Measurements from ENCODE around the gene UNCX. TPM values are rescaled to one million over a fixed set of nuclear protein-coding genes. Genes with fewer than 3 reads are reported as not detected.

The UNCX gene
- polyA plus RNA-seq, 1 experiment, result not detected

GRCh38 chr7:1232103-1232466 is 587 bp upstream of the UNCX start:
- TF ChIP-seq CTCF (IDR thresholded peaks at IDR 0.05; ENCODE audit: insufficient read depth, low read depth, low read length), result no peak
- H3K36me3 ChIP-seq (ENCODE audit: control insufficient read depth, insufficient read depth, low read length), result no peaks in the 10 kb centered on the region
- CTCF ChIA-PET, result no interaction called here
- no peak for DNase-seq (ENCODE audit: low read depth)
- POLR2A ChIA-PET, result no interaction called here
- peaks cover 48% of the 10 kb centered on the region for H3K27me3 ChIP-seq (ENCODE audit: control insufficient read depth, insufficient read depth, low read length)
- no peak overlapping the region for H3K4me3 ChIP-seq (ENCODE audit: low read depth, low read length)

- TF ChIP-seq CTCF (IDR thresholded peaks at IDR 0.05; ENCODE audit: insufficient read depth, low read depth, low read length), result no peak
- POLR2A ChIA-PET, result no interaction called here
- H3K27me3 ChIP-seq (ENCODE audit: control insufficient read depth, insufficient read depth, low read length), result peaks cover 45% of the 10 kb centered on the region
- no peak for DNase-seq (ENCODE audit: low read depth)
- no peak overlapping the region for H3K4me3 ChIP-seq (ENCODE audit: low read depth, low read length)
- CTCF ChIA-PET, result interaction anchor here (1.3 kb wide), 1 partner anchor 8 kb away, joined by 3 read pairs; no protein-coding TSS in a partner anchor
- no peaks in the 10 kb centered on the region for H3K36me3 ChIP-seq (ENCODE audit: control insufficient read depth, insufficient read depth, low read length)
Measured at GRCh38 chr7:1233333-1234048, 819 bp downstream of the UNCX start.

GRCh38 chr7:1234049-1234880 is 1.6 kb downstream of the UNCX start:
- Histone ChIP-seq H3K27me3 (ENCODE audit: control insufficient read depth, insufficient read depth, low read length) (peaks cover 51% of the 10 kb centered on the region), H3K4me3 (ENCODE audit: low read depth, low read length) (no peak overlapping the region), H3K36me3 (ENCODE audit: control insufficient read depth, insufficient read depth, low read length) (no peaks in the 10 kb centered on the region)
- TF ChIP-seq CTCF (IDR thresholded peaks at IDR 0.05; ENCODE audit: insufficient read depth, low read depth, low read length), result no peak
- DNase-seq (ENCODE audit: low read depth), result no peak
- POLR2A ChIA-PET, result no interaction called here
- CTCF ChIA-PET, result interaction anchor here (1.3 kb wide), 1 partner anchor 8 kb away, joined by 3 read pairs; no protein-coding TSS in a partner anchor

- DNase-seq (ENCODE audit: low read depth), result no peak
- ChIA-PET CTCF (interaction anchor here (1.3 kb wide), 2 partner anchors 9 to 10 kb away, joined by 3 to 4 read pairs; no protein-coding TSS in a partner anchor), POLR2A (no interaction called here)
- Histone ChIP-seq H3K4me3 (ENCODE audit: low read depth, low read length) (no peak overlapping the region), H3K27me3 (ENCODE audit: control insufficient read depth, insufficient read depth, low read length) (peaks cover 57% of the 10 kb centered on the region), H3K36me3 (ENCODE audit: control insufficient read depth, insufficient read depth, low read length) (no peaks in the 10 kb centered on the region)
- no peak for TF ChIP-seq CTCF (IDR thresholded peaks at IDR 0.05; ENCODE audit: insufficient read depth, low read depth, low read length)
Measured at GRCh38 chr7:1234881-1235500, 2.3 kb downstream of the UNCX start.

All from BJ (cell line).